Endothelial cell of umbilical vein (primary cell): Measurements from ENCODE around the gene ADAMTS17. TPM values are rescaled to one million over a fixed set of nuclear protein-coding genes. Genes with fewer than 3 reads are reported as not detected.

Experiments used
- BruUV-seq: library from RNA; stranded (reverse); fragments of 400-500 nt; replicated peaks from 2 replicates; lab custom pipeline; 2021; lab: Mats Ljungman, UMichigan
- CTCF ChIA-PET: fragments of 300-600, 350-600 bp; sonication (Branson Sonifier 250); formaldehyde crosslinking; loops from one replicate; lab custom pipeline; 2021; ENCODE audit warnings: antibody characterized with exemption, inconsistent platforms; lab: Charles Lee
- POLR2A ChIA-PET: fragments of 300-600, 350-600 bp; sonication (Branson Sonifier 250); formaldehyde crosslinking; loops from one replicate; lab custom pipeline; 2021; ENCODE audit warnings: antibody characterized with exemption, inconsistent platforms; lab: Charles Lee
- DNase-seq: peaks from one replicate; pipeline ENCODE4 v3.0.0-alpha.2; 2011; ENCODE audit warnings: low read depth, low spot score
- FAIRE-seq: peaks from 2 replicates; lab custom pipeline; 2011; peaks lifted over from hg19 to GRCh38; lab: Jason Lieb, UNC
- H2AFZ ChIP-seq: 2 replicates; pipeline ENCODE4 v1.6.0; 2012; ENCODE audit warnings: low read depth, low read length, control low read depth, inconsistent platforms
- H3K27ac ChIP-seq: 2 replicates; pipeline ENCODE4 v1.5.1; 2011; ENCODE audit warnings: low read depth, mild to moderate bottlenecking, control low read depth, low read length, moderate library complexity; ENCODE audit not compliant: insufficient read depth
- H3K27me3 ChIP-seq, 2 experiments: 2 replicates each; pipeline versions ENCODE4 v1.6.0 to v1.6.1; 2011; ENCODE audit warnings: low read length in 2 of 2, mixed read lengths in 1 of 2; ENCODE audit not compliant: control insufficient read depth in 2 of 2, insufficient read depth in 2 of 2
- H3K36me3 ChIP-seq, 2 experiments: 2 replicates in 1 of 2; 3 replicates in 1 of 2; pipeline ENCODE4 v1.5.1; 2011; ENCODE audit warnings: low read length in 2 of 2, mild to moderate bottlenecking in 1 of 2, moderate library complexity in 1 of 2; ENCODE audit not compliant: control insufficient read depth in 2 of 2, insufficient read depth in 2 of 2; ENCODE audit errors: extremely low read depth in 1 of 2
- H3K4me1 ChIP-seq: 3 replicates; pipeline ENCODE4 v1.5.1; 2011; ENCODE audit warnings: mild to moderate bottlenecking, low read length; ENCODE audit not compliant: control insufficient read depth, insufficient read depth; ENCODE audit errors: extremely low read depth
- H3K4me2 ChIP-seq: 2 replicates; pipeline ENCODE4 v1.6.1; 2011; ENCODE audit warnings: low read length, control low read depth, mixed read lengths; ENCODE audit not compliant: insufficient read depth
- H3K4me3 ChIP-seq, 3 experiments: fragments of 200-600 bp in 1 of 3; sonication (generic), shearing (Covaris generic) in 1 of 3; replicated peaks in 1 of 3; 2 replicates each; pipeline ENCODE4 v1.5.1; 2011 to 2016; ENCODE audit warnings: control low read depth in 3 of 3, low read length in 3 of 3, mild to moderate bottlenecking in 2 of 3, inconsistent platforms in 1 of 3, low read depth in 1 of 3, moderate library complexity in 1 of 3; ENCODE audit not compliant: insufficient read depth in 1 of 3
- H3K79me2 ChIP-seq: 2 replicates; pipeline ENCODE4 v1.6.0; 2012; ENCODE audit warnings: low read length, inconsistent platforms; ENCODE audit not compliant: control insufficient read depth, insufficient read depth
- H3K9ac ChIP-seq: replicated peaks from 2 replicates; pipeline ENCODE3; 2011; ENCODE audit warnings: low read length, control low read depth; ENCODE audit not compliant: insufficient read depth; ENCODE audit errors: extremely low read depth
- H3K9me1 ChIP-seq: replicated peaks from 3 replicates; pipeline ENCODE4 v1.6.0; 2011; ENCODE audit warnings: mild to moderate bottlenecking, low read length; ENCODE audit not compliant: control insufficient read depth, insufficient read depth; ENCODE audit errors: extremely low read depth
- H3K9me3 ChIP-seq: replicated peaks from 2 replicates; pipeline ENCODE4 v1.5.1; 2012; ENCODE audit warnings: low read length, inconsistent platforms; ENCODE audit not compliant: control insufficient read depth, insufficient read depth
- H4K20me1 ChIP-seq: replicated peaks from 2 replicates; pipeline ENCODE3; 2011; ENCODE audit warnings: mild to moderate bottlenecking, low read length; ENCODE audit not compliant: control insufficient read depth, insufficient read depth; ENCODE audit errors: extremely low read depth
- EZH2 ChIP-seq: IDR thresholded peaks from 2 replicates; pipeline ENCODE4 v1.6.1; 2012; ENCODE audit warnings: borderline replicate concordance, low read depth, mild to moderate bottlenecking, moderate library complexity, low read length, inconsistent platforms; ENCODE audit not compliant: severe bottlenecking
- FOS ChIP-seq: IDR thresholded peaks from 2 replicates; pipeline ENCODE4 v1.6.1; 2011; ENCODE audit warnings: mild to moderate bottlenecking, low read length, moderate library complexity, borderline replicate concordance; ENCODE audit not compliant: insufficient read depth
- GATA2 ChIP-seq: IDR thresholded peaks from 2 replicates; pipeline ENCODE4 v1.7.0; 2011; ENCODE audit warnings: low read depth, mild to moderate bottlenecking, moderate library complexity, mixed read lengths, low read length; ENCODE audit not compliant: insufficient read length, insufficient read depth
- JUN ChIP-seq: IDR thresholded peaks from 2 replicates; pipeline ENCODE4 v1.6.1; 2011; ENCODE audit warnings: borderline replicate concordance, low read depth; ENCODE audit not compliant: insufficient read length, insufficient read depth
- MYC ChIP-seq: IDR thresholded peaks from one replicate; pipeline ENCODE4 v1.6.1; 2011; ENCODE audit warnings: mild to moderate bottlenecking, low read depth, low read length
- POLR2A ChIP-seq: IDR thresholded peaks from 2 replicates; pipeline ENCODE4 v1.6.1; 2012; ENCODE audit warnings: low read depth, mild to moderate bottlenecking, control low read depth, low read length
- POLR2AphosphoS5 ChIP-seq: IDR thresholded peaks from 2 replicates; pipeline ENCODE4 v1.6.1; 2012; ENCODE audit warnings: low read depth, mild to moderate bottlenecking, control low read depth, low read length, moderate library complexity; ENCODE audit not compliant: insufficient read depth
- dilution Hi-C: fragments of 300-500 bp; cut with MboI; formaldehyde crosslinking; loops from one replicate; pipeline ENCODE4 v1.15.0; 2019; ENCODE audit warnings: low sequenced_read_pairs; ENCODE audit not compliant: extremely low pct_ligation_motif_present
- intact Hi-C: fragments of 100-400 bp; cut with micrococcal nuclease; formaldehyde crosslinking; loops from one replicate; pipeline ENCODE4 v1.10.0; 2022
- polyA plus RNA-seq, 4 experiments: library from polyadenylated mRNA; depleted of rRNA in 3 of 4; stranded (reverse) in 3 of 4; unstranded in 1 of 4; fragments of >200 nt; gene quantifications; 2 replicates each; pipeline versions ENCODE4 v1.2.1 to v1.2.3, GENCODE V29; 2011 to 2012; ENCODE audit warnings: missing spikeins in 1 of 4
- total RNA-seq: library from RNA; stranded (reverse); gene quantifications from 2 replicates; pipeline ENCODE4 v1.2.3, GENCODE V29; 2021
- TF ChIP-seq, protein P1 (sequence below), 2 donors: IDR thresholded peaks; 1 replicate in 1 of 2; 2 replicates in 1 of 2; pipeline ENCODE4 v1.5.1; 2011; ENCODE audit warnings: low read length in 2 of 2, mild to moderate bottlenecking in 2 of 2, moderate library complexity in 2 of 2, control low read depth in 1 of 2, inconsistent platforms in 1 of 2, low read depth in 1 of 2; ENCODE audit not compliant: insufficient read depth in 1 of 2; ENCODE audit errors: extremely low read depth in 1 of 2
- TF ChIP-seq, protein P2 (sequence below): IDR thresholded peaks from 2 replicates; pipeline ENCODE4 v1.6.1; 2011; ENCODE audit not compliant: insufficient read depth, insufficient read length

ADAMTS17 gene
- total and polyA plus RNA-seq, 2 donors (not counting 3 experiments of a cell fraction or from before 2014, with no cell fraction given), result 0.12 TPM; not detected in 1

DNA sequence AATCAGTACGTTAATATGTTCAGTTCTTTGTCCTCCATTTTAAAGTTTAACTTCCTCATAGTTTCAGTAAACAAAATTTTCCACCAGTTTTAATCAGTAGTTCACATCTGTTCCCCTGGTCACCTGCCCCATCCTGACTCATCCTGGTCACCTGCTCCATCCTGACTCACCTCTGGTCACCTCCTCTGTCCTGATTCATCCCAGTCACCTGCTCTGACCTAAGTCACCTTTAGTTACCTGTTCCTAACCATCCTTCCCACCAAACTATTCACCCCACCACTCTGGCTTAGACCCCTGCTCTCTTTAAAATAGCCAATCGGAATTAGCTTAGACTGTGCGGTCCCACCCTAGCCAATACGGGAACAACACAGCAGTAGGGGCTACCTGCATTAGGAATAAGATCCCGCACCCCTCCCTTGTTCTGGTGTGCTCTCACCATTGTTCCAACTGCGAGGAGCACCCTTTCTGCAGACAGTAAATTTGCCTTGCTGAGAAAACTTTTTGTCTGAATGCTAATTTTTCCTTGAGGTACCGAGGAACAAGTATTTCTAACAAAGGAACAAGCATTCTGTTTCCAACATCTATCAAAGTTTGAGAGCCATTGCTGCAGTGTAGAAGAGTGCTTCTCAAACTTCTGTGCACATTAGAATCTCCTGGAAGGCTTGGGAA lies 169.3 kb downstream of the ADAMTS17 start:
- Histone ChIP-seq H3K9me1 (no peaks in the 10 kb centered on the region), H3K9me3 (no peaks in the 10 kb centered on the region), H2AFZ (no peak overlapping the region), H3K79me2 (no peaks in the 10 kb centered on the region), H3K4me3 (no peak overlapping the region), H3K9ac (no peak overlapping the region), H4K20me1 (no peaks in the 10 kb centered on the region), H3K4me2 (no peak overlapping the region), H3K36me3 (no peaks in the 10 kb centered on the region), H3K27ac (no peak overlapping the region), H3K27me3 (no peaks in the 10 kb centered on the region), H3K4me1 (no peaks in the 10 kb centered on the region)
- no TSS peak for BruUV-seq
- dilution Hi-C loops (no loop called here), intact Hi-C loops (no loop called here)
- no peak for TF ChIP-seq GATA2
- TF ChIP-seq, protein P1, sequence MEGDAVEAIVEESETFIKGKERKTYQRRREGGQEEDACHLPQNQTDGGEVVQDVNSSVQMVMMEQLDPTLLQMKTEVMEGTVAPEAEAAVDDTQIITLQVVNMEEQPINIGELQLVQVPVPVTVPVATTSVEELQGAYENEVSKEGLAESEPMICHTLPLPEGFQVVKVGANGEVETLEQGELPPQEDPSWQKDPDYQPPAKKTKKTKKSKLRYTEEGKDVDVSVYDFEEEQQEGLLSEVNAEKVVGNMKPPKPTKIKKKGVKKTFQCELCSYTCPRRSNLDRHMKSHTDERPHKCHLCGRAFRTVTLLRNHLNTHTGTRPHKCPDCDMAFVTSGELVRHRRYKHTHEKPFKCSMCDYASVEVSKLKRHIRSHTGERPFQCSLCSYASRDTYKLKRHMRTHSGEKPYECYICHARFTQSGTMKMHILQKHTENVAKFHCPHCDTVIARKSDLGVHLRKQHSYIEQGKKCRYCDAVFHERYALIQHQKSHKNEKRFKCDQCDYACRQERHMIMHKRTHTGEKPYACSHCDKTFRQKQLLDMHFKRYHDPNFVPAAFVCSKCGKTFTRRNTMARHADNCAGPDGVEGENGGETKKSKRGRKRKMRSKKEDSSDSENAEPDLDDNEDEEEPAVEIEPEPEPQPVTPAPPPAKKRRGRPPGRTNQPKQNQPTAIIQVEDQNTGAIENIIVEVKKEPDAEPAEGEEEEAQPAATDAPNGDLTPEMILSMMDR (IDR thresholded peaks at IDR 0.05; ENCODE audit: extremely low read depth in 1 of 2, insufficient read depth in 1 of 2, low read depth in 1 of 2, low read length in 2 of 2), result no peak
- TF ChIP-seq EZH2, result no peak
- no peak for TF ChIP-seq MYC
- TF ChIP-seq, protein P2, sequence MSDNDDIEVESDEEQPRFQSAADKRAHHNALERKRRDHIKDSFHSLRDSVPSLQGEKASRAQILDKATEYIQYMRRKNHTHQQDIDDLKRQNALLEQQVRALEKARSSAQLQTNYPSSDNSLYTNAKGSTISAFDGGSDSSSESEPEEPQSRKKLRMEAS, result no peak
- no peak for TF ChIP-seq JUN
- no peak for TF ChIP-seq FOS
- TF ChIP-seq POLR2AphosphoS5, result no peak
- TF ChIP-seq POLR2A, result no peak
- CTCF ChIA-PET, result no interaction called here
- FAIRE-seq (no peak), DNase-seq (no peak)
- POLR2A ChIA-PET, result no interaction called here
